Natural killer cell (primary cell): Measurements from ENCODE around the gene INPP1. TPM values are rescaled to one million over a fixed set of nuclear protein-coding genes. Genes with fewer than 3 reads are reported as not detected.
A peak's percentile ranks its signal among the peaks of the same experiment; 100 is the strongest.
"Not testable (repeated sequence)": the region's sequence is repeated elsewhere in the genome, so short reads cannot be mapped to it uniquely, and the experiment has no call there.

ENCODE experiments used
- ATAC-seq, 3 donors: fragments of 150-1000 bp in 2 of 3; fragments of 200-7000 bp in 1 of 3; cut with Tn5 transposase; 1 replicate in 1 of 3; 2 replicates in 2 of 3; pipeline ENCODE4 v1.10.0; 2021; ENCODE audit warnings: mild to moderate bottlenecking in 2 of 3, moderate library complexity in 2 of 3
- DNase-seq, 2 donors: peaks; one replicate each; pipeline versions ENCODE4 v3.0.0 to v3.0.0-alpha.2; 2013 to 2021; ENCODE audit warnings: mixed read lengths in 1 of 2
- H3K27ac ChIP-seq: one replicate; pipeline ENCODE4 v1.5.1; 2013; ENCODE audit warnings: mild to moderate bottlenecking, low read length
- H3K27me3 ChIP-seq: one replicate; pipeline ENCODE4 v1.6.1; 2013; ENCODE audit warnings: low read length; ENCODE audit not compliant: control insufficient read depth, insufficient read depth
- H3K36me3 ChIP-seq: one replicate; pipeline ENCODE4 v1.6.1; 2013; ENCODE audit warnings: low read length; ENCODE audit not compliant: control insufficient read depth, insufficient read depth
- H3K4me1 ChIP-seq: one replicate; pipeline ENCODE4 v1.6.1; 2013; ENCODE audit warnings: low read length; ENCODE audit not compliant: control insufficient read depth, insufficient read depth
- H3K4me3 ChIP-seq: one replicate; pipeline ENCODE4 v1.5.1; 2013; ENCODE audit warnings: low read length
- H3K9me3 ChIP-seq: one replicate; pipeline ENCODE4 v1.6.1; 2013; ENCODE audit warnings: low read length; ENCODE audit not compliant: control insufficient read depth, insufficient read depth
- H3K27ac Mint-ChIP-seq, 2 donors: one replicate each; pipeline ENCODE4 v1.8.0; 2022; ENCODE audit warnings: mild to moderate bottlenecking in 2 of 2, mixed read lengths in 2 of 2, moderate library complexity in 1 of 2
- H3K27me3 Mint-ChIP-seq, 2 donors: one replicate each; pipeline ENCODE4 v1.8.0; 2022; ENCODE audit warnings: low read depth in 2 of 2, mixed read lengths in 2 of 2
- H3K36me3 Mint-ChIP-seq: one replicate; pipeline ENCODE4 v1.8.0; 2022; ENCODE audit warnings: mixed read lengths
- H3K4me1 Mint-ChIP-seq, 2 donors: one replicate each; pipeline ENCODE4 v1.8.0; 2022; ENCODE audit warnings: mixed read lengths in 2 of 2
- H3K4me3 Mint-ChIP-seq: one replicate; pipeline ENCODE4 v1.8.0; 2022; ENCODE audit warnings: mild to moderate bottlenecking, moderate library complexity, mixed read lengths
- H3K9me3 Mint-ChIP-seq, 2 donors: one replicate each; pipeline ENCODE4 v1.8.0; 2022; ENCODE audit warnings: mixed read lengths in 2 of 2
- WGBS: methylation state at CpG from one replicate; pipeline ENCODE4 v1.1.7; 2013; ENCODE audit warnings: missing lambda C conversion rate; ENCODE audit not compliant: insufficient coverage; 5-methylcytosine and 5-hydroxymethylcytosine counted together
- intact Hi-C: fragments of 100-400 bp; cut with micrococcal nuclease; formaldehyde crosslinking; loops from one replicate; pipeline ENCODE4 v1.14.2; 2022
- total RNA-seq, 4 donors: library from RNA; stranded (reverse); fragments of 120-200 nt in 1 of 4; gene quantifications; one replicate each; pipeline versions ENCODE4 v1.2.3 to v1.2.4, GENCODE V29; 2013 to 2022
- TF ChIP-seq, protein P1 (sequence below): fragments of 200-600 bp; IDR thresholded peaks from one replicate; pipeline ENCODE4 v1.8.0; 2022; ENCODE audit warnings: antibody characterized with exemption

Gene INPP1
- total RNA-seq, 3 donors from 2014 or later (not counting 1 experiment from before 2014, with no cell fraction given), result 9.5 to 16.7 (median 9.6) TPM

DNA sequence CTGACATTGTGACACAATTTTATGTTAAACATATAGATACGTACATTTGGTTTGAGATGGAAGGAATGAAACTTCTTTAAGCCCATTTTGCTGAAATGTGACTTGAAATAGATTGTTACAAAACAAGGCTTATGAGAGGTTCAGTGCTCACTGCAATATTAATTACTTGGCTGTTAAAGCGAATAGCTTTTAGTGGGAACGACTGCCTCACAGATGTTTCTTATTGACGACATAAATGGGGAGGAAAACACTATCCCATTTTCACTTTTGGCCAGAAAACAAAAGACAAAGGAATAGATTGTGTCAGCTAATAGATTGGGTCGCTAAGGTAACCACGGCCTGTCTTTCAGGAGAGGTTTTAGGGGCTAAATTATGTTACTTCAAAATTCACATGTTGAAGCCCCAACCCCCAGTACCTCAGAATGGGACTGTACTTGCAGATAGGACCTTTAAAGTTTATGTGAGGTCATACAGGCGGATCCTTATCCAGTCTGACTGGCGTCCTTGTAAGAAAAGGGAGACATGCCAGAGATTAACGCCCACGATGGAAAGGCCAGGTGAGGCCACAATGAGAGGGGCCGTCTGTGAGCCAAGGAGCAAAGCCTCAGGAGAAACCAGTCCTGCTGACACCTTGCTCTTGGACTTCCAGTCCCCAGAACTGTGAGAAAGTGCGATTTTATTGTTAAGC is 10.8 kb downstream of the INPP1 start:
- ATAC-seq (no peak), DNase-seq (no peak)
- WGBS, result 96% methylated on average over 9 of the region's 12 CpGs
- no peaks in the 10 kb centered on the region for H3K9me3 Mint-ChIP-seq
- intact Hi-C loops, result no loop called here
- Histone ChIP-seq H3K4me3 (no peak overlapping the region), H3K9me3 (no peaks in the 10 kb centered on the region), H3K27me3 (no peaks in the 10 kb centered on the region), H3K36me3 (peaks cover 2% of the 10 kb centered on the region), H3K4me1 (peaks cover 7% of the 10 kb centered on the region), H3K27ac (no peak overlapping the region)
- peaks cover 22 to 33% of the 10 kb centered on the region in 2 donors for H3K4me1 Mint-ChIP-seq
- H3K4me3 Mint-ChIP-seq, result no peak overlapping the region
- peak overlapping the region in 1 of 2 donors; percentile 79 for H3K27ac Mint-ChIP-seq
- no peaks in the 10 kb centered on the region for H3K36me3 Mint-ChIP-seq
- H3K27me3 Mint-ChIP-seq, result no peaks in the 10 kb centered on the region
- TF ChIP-seq, protein P1, sequence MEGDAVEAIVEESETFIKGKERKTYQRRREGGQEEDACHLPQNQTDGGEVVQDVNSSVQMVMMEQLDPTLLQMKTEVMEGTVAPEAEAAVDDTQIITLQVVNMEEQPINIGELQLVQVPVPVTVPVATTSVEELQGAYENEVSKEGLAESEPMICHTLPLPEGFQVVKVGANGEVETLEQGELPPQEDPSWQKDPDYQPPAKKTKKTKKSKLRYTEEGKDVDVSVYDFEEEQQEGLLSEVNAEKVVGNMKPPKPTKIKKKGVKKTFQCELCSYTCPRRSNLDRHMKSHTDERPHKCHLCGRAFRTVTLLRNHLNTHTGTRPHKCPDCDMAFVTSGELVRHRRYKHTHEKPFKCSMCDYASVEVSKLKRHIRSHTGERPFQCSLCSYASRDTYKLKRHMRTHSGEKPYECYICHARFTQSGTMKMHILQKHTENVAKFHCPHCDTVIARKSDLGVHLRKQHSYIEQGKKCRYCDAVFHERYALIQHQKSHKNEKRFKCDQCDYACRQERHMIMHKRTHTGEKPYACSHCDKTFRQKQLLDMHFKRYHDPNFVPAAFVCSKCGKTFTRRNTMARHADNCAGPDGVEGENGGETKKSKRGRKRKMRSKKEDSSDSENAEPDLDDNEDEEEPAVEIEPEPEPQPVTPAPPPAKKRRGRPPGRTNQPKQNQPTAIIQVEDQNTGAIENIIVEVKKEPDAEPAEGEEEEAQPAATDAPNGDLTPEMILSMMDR, result no peak

DNA sequence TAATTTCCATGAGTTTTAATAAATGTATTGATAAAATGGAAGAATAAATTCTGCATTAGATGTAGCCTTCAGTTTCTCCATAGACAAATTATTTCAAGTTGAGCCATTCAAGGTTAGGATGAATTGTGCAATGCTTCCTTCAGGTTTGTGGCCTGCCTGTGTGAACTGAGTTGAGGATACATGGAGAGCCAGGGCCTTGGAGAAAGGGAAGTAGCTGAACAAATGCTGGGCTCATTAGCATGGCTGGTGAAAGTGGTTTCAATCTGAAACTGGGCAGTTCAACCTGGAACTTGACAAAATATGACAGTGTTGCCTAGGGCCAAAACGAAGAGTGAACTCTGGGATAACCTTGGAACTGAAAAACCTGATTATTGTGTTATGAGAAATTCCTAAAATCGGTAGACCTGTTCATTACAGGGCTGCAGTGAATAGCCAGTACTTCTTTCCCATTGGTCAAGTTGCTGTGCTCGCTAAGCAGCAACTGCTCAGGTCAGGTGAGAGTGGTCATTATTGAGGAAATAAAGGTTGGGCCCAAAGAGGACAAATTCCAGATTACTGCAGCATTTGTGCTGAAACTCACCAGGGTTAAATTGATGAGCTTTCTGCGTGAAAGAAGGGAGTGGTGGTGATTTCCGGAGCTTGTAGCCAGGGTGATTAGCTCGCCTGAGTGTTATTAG is 12.7 kb downstream of the INPP1 start:
- Histone ChIP-seq H3K27me3 (no peaks in the 10 kb centered on the region), H3K9me3 (no peaks in the 10 kb centered on the region), H3K36me3 (peaks cover 2% of the 10 kb centered on the region), H3K4me1 (peaks cover 11% of the 10 kb centered on the region), H3K4me3 (no peak overlapping the region), H3K27ac (no peak overlapping the region)
- no peak overlapping the region for H3K4me3 Mint-ChIP-seq
- H3K27me3 Mint-ChIP-seq, result no peaks in the 10 kb centered on the region
- no peak overlapping the region for H3K27ac Mint-ChIP-seq
- H3K4me1 Mint-ChIP-seq, result peaks cover 38 to 47% of the 10 kb centered on the region in 2 donors
- no peaks in the 10 kb centered on the region for H3K36me3 Mint-ChIP-seq
- ATAC-seq, result no peak
- 91% methylated on average over 6 of the region's 6 CpGs for WGBS
- TF ChIP-seq, protein P1, result no peak
- DNase-seq, result no peak
- intact Hi-C loops, result no loop called here
- no peaks in the 10 kb centered on the region for H3K9me3 Mint-ChIP-seq

DNA sequence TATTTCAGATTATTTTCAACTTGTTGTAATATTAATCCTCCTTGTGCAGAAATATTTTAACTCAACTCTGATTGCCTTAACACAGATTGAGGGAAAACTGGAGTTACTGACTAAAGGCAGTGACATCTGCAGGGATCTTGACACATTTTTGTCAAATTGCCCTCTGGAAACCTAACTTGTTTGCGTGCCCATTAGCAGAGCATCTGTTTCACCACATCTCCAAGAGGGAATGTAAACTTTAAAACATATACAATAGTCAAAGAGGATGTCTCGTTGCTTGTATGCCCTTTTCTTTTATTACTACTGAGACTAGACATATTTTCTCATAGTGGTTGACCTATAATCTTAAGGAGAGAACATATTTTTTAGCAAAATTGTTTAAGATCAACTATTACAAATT is 14.2 kb downstream of the INPP1 start:
- no peak overlapping the region for H3K27ac ChIP-seq
- intact Hi-C loops, result no loop called here
- no peak overlapping the region for H3K27ac Mint-ChIP-seq

DNA sequence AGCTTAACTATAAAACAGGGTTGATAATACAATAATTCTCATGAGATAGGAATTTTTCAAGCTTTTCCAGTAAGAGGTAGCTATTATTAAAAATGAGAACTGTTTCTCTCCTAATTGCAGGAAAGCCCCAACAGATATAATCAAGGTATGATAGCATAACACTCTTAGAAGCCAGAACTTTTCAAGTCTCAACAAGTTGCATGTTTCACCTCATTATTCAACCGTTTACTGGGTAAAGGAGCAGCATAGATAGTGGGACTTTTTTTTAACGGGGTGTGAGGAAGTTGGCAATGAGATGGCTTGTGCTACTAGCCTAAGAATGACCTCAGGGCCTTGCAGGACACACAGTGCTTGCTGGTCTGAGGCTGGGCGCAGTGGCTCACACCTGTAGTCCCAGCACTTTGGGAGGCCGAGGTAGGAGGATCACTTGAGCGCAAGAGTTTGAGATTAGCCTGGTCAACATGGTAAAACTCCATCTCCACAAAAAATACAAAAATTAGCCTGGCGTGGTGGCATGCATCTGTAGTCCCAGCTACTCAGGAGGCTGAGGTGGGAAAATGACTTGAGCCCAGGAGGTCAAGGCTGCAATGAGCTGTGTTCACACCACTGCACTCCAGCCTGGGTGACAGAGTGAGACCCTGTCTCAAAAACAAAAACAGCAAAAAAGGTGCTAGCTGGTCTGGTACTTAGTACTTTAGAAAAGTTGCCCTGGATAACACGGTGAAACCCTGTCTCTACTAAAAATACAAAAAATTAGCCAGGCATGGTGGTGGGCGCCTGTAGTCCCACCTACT is 15.5 kb downstream of the INPP1 start:
- DNase-seq, H3K4me1 ChIP-seq, H3K4me3 ChIP-seq, H3K9me3 ChIP-seq, ATAC-seq, H3K9me3 Mint-ChIP-seq, intact Hi-C loops, H3K36me3 ChIP-seq, H3K36me3 Mint-ChIP-seq, H3K27ac ChIP-seq, H3K27me3 ChIP-seq, H3K27me3 Mint-ChIP-seq: not testable (repeated sequence)
- Mint-ChIP-seq H3K27ac (peak overlapping the region; percentile 95 to 99), H3K4me1 (peaks cover 28 to 32% of the 10 kb centered on the region in 2 donors), H3K4me3 (peak overlapping the region; percentile 98)
- 90% methylated on average over 8 of the region's 8 CpGs for WGBS

More for the DNA sequence above, 14.2 kb downstream of the INPP1 start:
- ATAC-seq, result no peak
- H3K27me3 ChIP-seq, result no peaks in the 10 kb centered on the region
- Mint-ChIP-seq H3K9me3 (no peaks in the 10 kb centered on the region), H3K4me3 (no peak overlapping the region), H3K36me3 (no peaks in the 10 kb centered on the region), H3K4me1 (peaks cover 40 to 42% of the 10 kb centered on the region in 2 donors), H3K27me3 (no peaks in the 10 kb centered on the region)
- TF ChIP-seq, protein P1, result no peak
- no peak for DNase-seq
- no peaks in the 10 kb centered on the region for H3K36me3 ChIP-seq
- 100% methylated on average over 1 of the region's 2 CpGs for WGBS
- no peaks in the 10 kb centered on the region for H3K9me3 ChIP-seq
- peaks cover 11% of the 10 kb centered on the region for H3K4me1 ChIP-seq
- no peak overlapping the region for H3K4me3 ChIP-seq
